Erythroblast (primary cell): Measurements from ENCODE around the gene DCAF8.

Experiments used
- GATA1 ChIP-seq: IDR thresholded peaks from 2 replicates; pipeline ENCODE4 v1.6.1; 2011; ENCODE audit warnings: low read depth, mild to moderate bottlenecking, control low read depth, low read length, moderate library complexity
- POLR2A ChIP-seq: IDR thresholded peaks from 2 replicates; pipeline ENCODE4 v1.6.1; 2011; ENCODE audit warnings: mild to moderate bottlenecking, low read length

DNA sequence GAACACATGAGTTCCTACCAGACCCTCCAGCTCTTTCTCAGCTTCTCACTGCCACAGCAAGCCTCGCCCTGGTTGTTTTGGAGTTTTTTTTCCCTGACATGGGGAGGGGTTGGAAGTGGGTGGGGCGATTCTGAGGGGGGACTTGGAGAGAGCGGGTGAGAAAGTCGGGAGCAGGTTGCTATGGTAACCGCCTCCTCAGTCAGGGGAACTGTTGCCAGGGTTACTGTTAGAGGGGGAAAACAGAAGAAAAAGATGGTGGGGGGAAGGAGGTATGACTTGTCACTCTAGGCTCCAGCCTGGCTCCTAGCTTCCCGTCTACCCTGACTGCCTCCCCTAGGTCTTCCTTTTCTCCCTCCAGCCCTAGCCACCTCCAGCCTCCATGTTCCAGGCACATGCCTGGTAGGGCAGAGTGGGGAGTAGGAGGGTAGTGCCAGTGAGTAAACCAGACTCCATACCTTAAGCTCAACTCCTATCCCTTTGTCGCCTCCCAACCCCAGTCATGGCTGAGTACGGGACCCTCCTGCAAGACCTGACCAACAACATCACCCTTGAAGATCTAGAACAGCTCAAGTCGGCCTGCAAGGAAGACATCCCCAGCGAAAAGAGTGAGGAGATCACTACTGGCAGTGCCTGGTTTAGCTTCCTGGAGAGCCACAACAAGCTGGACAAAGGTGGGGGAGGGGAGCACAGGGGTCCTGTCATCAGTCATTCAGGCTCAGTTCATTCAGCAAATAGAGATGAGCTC, 51.1 kb downstream of the DCAF8 start:
- no peak for TF ChIP-seq POLR2A
- TF ChIP-seq GATA1, result no peak
